Liver (tissue), 3 donors: ENCODE results near the gene ZNF205.

Source experiments
- ATF3 ChIP-seq: IDR thresholded peaks from 2 replicates; pipeline ENCODE4 v1.6.1; 2016; ENCODE audit warnings: antibody characterized with exemption
- CTCF ChIP-seq: fragments of 150-350 bp; IDR thresholded peaks from 2 replicates; pipeline ENCODE4 v1.5.1; 2017; ENCODE audit warnings: improper control_type of control experiment, low read depth, low read length; ENCODE audit not compliant: missing input control
- GABPA ChIP-seq, 2 donors: IDR thresholded peaks in 1 of 2; conservative IDR thresholded peaks in 1 of 2; 2 replicates each; pipeline ENCODE4 v1.6.1; 2016; ENCODE audit warnings: antibody characterized with exemption in 2 of 2, mild to moderate bottlenecking in 1 of 2, moderate library complexity in 1 of 2
- HNF4A ChIP-seq, 2 donors: conservative IDR thresholded peaks; 2 replicates each; pipeline ENCODE4 v1.6.1; 2016; ENCODE audit warnings: antibody characterized with exemption in 2 of 2, mild to moderate bottlenecking in 2 of 2
- JUND ChIP-seq, 2 donors: IDR thresholded peaks; 2 replicates each; pipeline ENCODE4 v1.6.1; 2016; ENCODE audit warnings: antibody characterized with exemption in 2 of 2
- MAX ChIP-seq: IDR thresholded peaks from 2 replicates; pipeline ENCODE4 v1.6.1; 2016; ENCODE audit warnings: antibody characterized with exemption
- RAD21 ChIP-seq, 2 donors: IDR thresholded peaks; 2 replicates each; pipeline ENCODE4 v1.6.1; 2016; ENCODE audit warnings: antibody characterized with exemption in 2 of 2, mild to moderate bottlenecking in 2 of 2
- REST ChIP-seq: IDR thresholded peaks from 2 replicates; pipeline ENCODE4 v1.6.1; 2016; ENCODE audit warnings: antibody characterized with exemption, mild to moderate bottlenecking
- RXRA ChIP-seq, 2 donors: IDR thresholded peaks; 2 replicates each; pipeline ENCODE4 v1.6.1; 2017 to 2018; ENCODE audit warnings: antibody characterized with exemption in 2 of 2, mild to moderate bottlenecking in 1 of 2
- SP1 ChIP-seq: IDR thresholded peaks from 2 replicates; pipeline ENCODE4 v1.6.1; 2018; ENCODE audit warnings: antibody characterized with exemption, mild to moderate bottlenecking
- TAF1 ChIP-seq: conservative IDR thresholded peaks from 2 replicates; pipeline ENCODE4 v1.6.1; 2016; ENCODE audit warnings: antibody characterized with exemption, mild to moderate bottlenecking
- YY1 ChIP-seq: IDR thresholded peaks from 2 replicates; pipeline ENCODE4 v1.6.1; 2016; ENCODE audit warnings: antibody characterized with exemption, mild to moderate bottlenecking
- donor health status: healthy.
- donor health status: healthy.

GRCh38 chr16:3165111-3165822 lies 52.9 kb downstream of the ZNF205 start:
- TF ChIP-seq YY1 (no peak), CTCF (no peak), JUND (IDR thresholded peaks at IDR 0.05) (no peak), RAD21 (IDR thresholded peaks at IDR 0.05) (no peak), MAX (no peak), HNF4A (conservative IDR thresholded peaks at IDR 0.05) (no peak), GABPA (IDR thresholded peaks at IDR 0.05 in 1 of 2, conservative IDR thresholded peaks at IDR 0.05 in 1 of 2) (no peak), ATF3 (no peak), RXRA (IDR thresholded peaks at IDR 0.05) (no peak), REST (no peak), TAF1 (no peak), SP1 (no peak)
